ENCODE data around the gene PSMB11.

GRCh38 chr14:23035303-23036144, 6.5 kb upstream of the PSMB11 start:
- TF ChIP-seq GATA2 (IDR thresholded peaks at IDR 0.05; ENCODE audit: low read depth, low read length) (no peak), GATA3 (IDR thresholded peaks at IDR 0.05; ENCODE audit: low read depth, low read length) (no peak)

Data from SH-SY5Y (cell line).